CD4-positive, alpha-beta T cell treated with Interleukin-6 at 100 ng/mL for 8 hours (primary cell): ENCODE data around the gene ITPR1.
"Not testable (repeated sequence)": the region's sequence is repeated elsewhere in the genome, so short reads cannot be mapped to it uniquely, and the experiment has no call there.

ENCODE experiments used
- DNase-seq: peaks from one replicate; pipeline ENCODE4 v3.0.0-alpha.2; 2020; ENCODE audit warnings: mixed read lengths, low spot score

The ITPR1 gene

GRCh38 chr3:4493014-4493940 is at the start of gene ITPR1:
Gene ITPR1 (plus strand): TSS chr3:4493348. CDS start chr3:4516492, 23,144 bp downstream.
- peak; percentile 100 for DNase-seq

- DNase-seq, result no peak
Observed at GRCh38 chr3:4447295-4447999, 45.7 kb upstream of the ITPR1 start.

- no peak for DNase-seq
Observed at GRCh38 chr3:4448187-4448586, 45.0 kb upstream of the ITPR1 start.

- no peak for DNase-seq
Observed at GRCh38 chr3:4449043-4449805, 43.9 kb upstream of the ITPR1 start.

GRCh38 chr3:4454142-4454541 is 39.0 kb upstream of the ITPR1 start:
- DNase-seq, result no peak

- DNase-seq, result not testable (repeated sequence)
Observed at GRCh38 chr3:4456780-4457179, 36.4 kb upstream of the ITPR1 start.

- DNase-seq, result no peak
Observed at GRCh38 chr3:4458961-4459360, 34.2 kb upstream of the ITPR1 start.

- DNase-seq, result no peak
Observed at GRCh38 chr3:4460334-4460733, 32.8 kb upstream of the ITPR1 start.

GRCh38 chr3:4461468-4462090 is 31.6 kb upstream of the ITPR1 start:
- no peak for DNase-seq

GRCh38 chr3:4462369-4463040 is 30.6 kb upstream of the ITPR1 start:
- no peak for DNase-seq

- DNase-seq, result no peak
Observed at GRCh38 chr3:4464576-4464975, 28.6 kb upstream of the ITPR1 start.

- DNase-seq, result peak; percentile 68
Observed at GRCh38 chr3:4466741-4467521, 26.2 kb upstream of the ITPR1 start, which contains the start of gene SUMF1. Gene SUMF1 (minus strand): TSS chr3:4467269. CDS start chr3:4467245, 24 bp downstream.

GRCh38 chr3:4467522-4467867 is 25.7 kb upstream of the ITPR1 start:
- no peak for DNase-seq

GRCh38 chr3:4471907-4472306 is 21.2 kb upstream of the ITPR1 start:
- no peak for DNase-seq

GRCh38 chr3:4472312-4472711 is 20.8 kb upstream of the ITPR1 start:
- DNase-seq, result no peak

- DNase-seq, result no peak
Observed at GRCh38 chr3:4472766-4473165, 20.4 kb upstream of the ITPR1 start.

GRCh38 chr3:4474683-4475490 is 18.3 kb upstream of the ITPR1 start:
- peak; percentile 8 for DNase-seq

- DNase-seq, result no peak
Observed at GRCh38 chr3:4475804-4476203, 17.3 kb upstream of the ITPR1 start.

- no peak for DNase-seq
Observed at GRCh38 chr3:4476496-4476895, 16.7 kb upstream of the ITPR1 start.

GRCh38 chr3:4478261-4478660 is 14.9 kb upstream of the ITPR1 start:
- DNase-seq, result no peak
